Activated CD4-positive, alpha-beta T cell treated with anti-CD3 and anti-CD28 coated beads for 1 hour (primary cell): ENCODE data around the gene PRORP.
"Not testable (repeated sequence)": the region's sequence is repeated elsewhere in the genome, so short reads cannot be mapped to it uniquely, and the experiment has no call there.

Source experiments
- DNase-seq: peaks from one replicate; pipeline ENCODE4 v3.0.0-alpha.2; 2020

Gene PRORP

GRCh38 chr14:35121887-35122695 lies at the start of gene PRORP, which contains the start of gene PPP2R3C:
Gene PRORP (plus strand): TSS chr14:35122552. CDS start chr14:35123246, 694 bp downstream.
Gene PPP2R3C (minus strand): TSS chr14:35121990. CDS start chr14:35121959, 31 bp downstream.
- peak; percentile 83 for DNase-seq

DNA sequence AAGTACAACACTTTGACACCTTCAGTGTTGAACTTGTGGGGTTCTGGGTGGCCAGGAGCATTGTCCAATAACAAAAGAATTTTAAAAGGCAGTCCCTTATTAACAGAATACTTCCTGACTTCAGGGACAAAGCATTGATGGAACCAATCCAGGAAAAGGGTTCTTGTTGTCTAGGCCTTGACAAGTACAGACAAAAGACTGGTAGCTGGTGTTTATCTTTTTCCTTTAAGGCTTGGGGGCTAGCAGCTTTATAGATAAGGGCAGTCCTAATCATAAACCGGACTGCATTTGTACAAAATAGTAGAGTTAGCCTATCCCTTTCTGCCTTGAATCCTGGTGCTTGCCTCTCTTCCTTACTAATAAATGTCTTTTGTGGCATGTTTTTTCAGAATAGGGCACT lies 48.9 kb upstream of the PRORP start:
- DNase-seq: no peak

DNA sequence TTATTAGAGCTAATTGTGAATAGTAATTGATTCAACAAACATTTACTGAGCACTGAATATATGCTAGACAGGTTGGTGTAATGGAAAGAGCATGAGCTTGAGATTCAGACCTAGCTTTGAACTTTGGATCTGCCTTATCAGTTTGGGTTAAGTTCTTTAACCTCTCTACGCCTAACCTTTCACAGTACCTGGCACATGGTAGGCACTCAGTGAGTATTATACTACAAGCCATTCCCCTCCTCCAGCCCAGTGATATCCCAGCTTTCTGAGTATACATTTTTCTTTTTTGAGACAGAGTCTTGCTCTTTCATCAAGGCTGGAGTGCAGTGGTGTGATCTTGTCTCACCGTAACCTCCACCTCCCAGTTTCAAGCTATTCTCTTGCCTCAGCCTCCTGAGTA lies 44.3 kb upstream of the PRORP start:
- no peak for DNase-seq

- no peak for DNase-seq
These were observed 42.6 kb upstream of the PRORP start for GRCh38 chr14:35079742-35080141.

- no peak for DNase-seq
These were observed 38.7 kb upstream of the PRORP start for GRCh38 chr14:35083530-35084150.

DNA sequence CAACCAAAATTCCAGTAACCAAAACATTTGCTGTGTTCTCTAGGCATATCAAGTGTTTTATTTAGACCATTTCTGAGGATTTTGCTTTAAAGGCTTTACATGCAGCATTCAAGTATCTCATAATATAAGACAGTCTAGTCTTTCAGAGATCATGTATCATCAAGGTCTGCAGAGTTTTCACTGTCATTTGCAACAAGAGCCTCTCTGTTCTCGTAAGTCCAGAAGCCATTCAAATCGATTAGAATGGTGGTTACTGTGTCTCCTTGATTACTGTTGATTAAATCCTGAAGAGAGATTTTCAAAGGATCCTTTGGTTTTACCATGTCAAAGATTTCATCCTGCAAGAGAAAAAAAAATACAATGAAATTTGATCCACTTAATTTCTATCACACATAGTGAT lies 36.9 kb upstream of the PRORP start:
- DNase-seq: no peak

DNA sequence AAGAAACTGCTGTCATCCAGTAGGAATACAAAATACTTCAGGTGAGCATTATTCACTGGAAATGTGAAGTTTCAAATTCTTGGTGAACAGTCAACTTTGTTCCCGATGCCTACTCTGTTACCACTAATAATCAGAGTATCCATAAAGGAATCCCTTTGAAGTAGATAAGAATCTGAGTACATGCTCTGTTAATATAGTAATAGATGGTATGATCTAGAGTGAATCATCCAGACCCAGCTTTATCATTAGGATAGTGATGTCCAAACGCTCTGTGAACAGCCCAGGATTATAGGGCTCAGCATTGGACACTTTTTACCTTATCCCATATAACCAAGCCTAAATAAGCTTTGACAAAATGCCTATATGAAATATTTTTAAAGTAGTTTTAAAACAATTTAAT lies 33.8 kb upstream of the PRORP start:
- DNase-seq: no peak

- DNase-seq: not testable (repeated sequence)
These were observed 27.7 kb upstream of the PRORP start for GRCh38 chr14:35094645-35095044.

GRCh38 chr14:35107866-35108265 lies 14.5 kb upstream of the PRORP start:
- DNase-seq: no peak

DNA sequence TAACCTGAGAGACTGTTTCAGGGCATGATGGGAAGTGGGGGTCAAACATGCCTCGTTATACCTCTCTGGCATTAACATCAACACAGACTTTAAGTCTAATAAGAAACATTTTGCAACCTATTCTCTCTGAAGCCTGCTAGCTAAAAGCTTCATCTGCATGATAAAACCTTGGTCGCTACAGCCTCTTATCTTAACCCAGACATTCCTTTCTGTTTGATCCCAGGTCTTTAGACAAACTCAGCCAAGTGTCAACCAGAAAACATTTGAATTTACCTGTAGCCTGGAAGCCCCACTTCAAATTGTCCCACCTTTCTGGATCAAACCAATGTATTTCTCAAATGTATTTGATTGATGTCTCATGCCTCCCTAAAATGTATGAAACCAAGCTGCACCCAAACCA lies 9.7 kb upstream of the PRORP start:
- no peak for DNase-seq

GRCh38 chr14:35113308-35113950 lies 8.9 kb upstream of the PRORP start:
- no peak for DNase-seq

DNA sequence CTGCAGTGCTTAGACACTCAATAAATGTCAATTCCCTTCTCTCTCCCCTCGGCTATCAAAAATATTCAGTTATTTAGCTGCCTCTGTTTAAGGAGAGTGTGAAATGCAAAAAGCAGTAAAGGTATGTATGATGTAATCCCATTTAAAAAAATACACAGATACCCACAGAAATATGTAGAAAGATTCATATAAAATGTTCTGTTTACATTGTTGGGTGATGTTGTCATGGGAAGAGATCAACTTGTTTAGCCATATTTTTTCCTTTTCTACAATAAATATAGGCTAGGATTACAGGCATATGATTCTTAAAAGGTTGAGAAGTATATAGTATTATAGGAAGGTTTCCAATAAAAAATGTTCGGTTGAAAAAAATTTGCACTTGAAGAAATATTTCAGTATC lies 8.3 kb upstream of the PRORP start:
- DNase-seq: no peak

GRCh38 chr14:35116242-35116641 lies 6.1 kb upstream of the PRORP start:
- DNase-seq: no peak

GRCh38 chr14:35117112-35117511 lies 5.2 kb upstream of the PRORP start:
- DNase-seq: no peak

DNA sequence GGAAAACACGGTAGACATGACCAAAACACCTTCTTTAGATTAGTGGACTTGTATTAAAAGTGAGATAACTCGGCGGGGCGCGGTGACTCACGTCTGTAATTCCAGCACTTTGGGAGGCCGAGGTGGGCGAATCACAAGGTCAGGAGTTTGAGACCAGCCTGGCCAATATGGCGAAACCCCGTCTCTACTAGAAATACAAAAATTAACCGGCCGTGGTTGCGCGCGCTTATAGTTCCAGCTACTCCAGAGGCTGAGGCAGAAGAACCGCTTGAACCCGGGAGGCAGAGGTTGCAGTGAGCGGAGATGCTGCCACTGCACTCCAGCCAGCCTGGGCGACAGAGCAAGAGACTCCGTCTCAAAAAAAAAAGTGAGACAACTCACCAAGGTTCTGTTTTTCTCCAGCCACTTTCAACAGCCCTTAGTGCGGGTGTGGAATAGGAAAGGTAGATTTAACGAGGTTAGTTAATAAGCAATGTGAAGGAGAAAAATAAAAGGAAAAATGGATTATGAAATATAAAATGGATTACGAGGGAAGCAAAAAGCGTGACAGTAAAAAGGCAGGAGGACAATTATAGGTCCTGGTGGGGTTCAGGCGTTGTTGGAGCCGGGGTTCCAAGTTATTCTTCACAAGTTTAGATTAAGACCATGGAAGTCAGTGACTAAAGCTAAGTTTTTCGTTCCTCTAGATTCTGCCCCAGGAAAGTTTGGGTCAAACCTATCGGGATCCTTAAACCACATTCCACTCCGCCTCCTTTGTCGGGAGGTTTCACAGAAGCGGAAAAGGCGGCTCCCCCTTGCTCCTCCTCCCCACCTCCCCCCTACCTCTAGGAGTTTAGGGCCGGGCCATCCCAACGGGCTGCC lies 1.1 kb upstream of the PRORP start:
- no peak for DNase-seq

DNA sequence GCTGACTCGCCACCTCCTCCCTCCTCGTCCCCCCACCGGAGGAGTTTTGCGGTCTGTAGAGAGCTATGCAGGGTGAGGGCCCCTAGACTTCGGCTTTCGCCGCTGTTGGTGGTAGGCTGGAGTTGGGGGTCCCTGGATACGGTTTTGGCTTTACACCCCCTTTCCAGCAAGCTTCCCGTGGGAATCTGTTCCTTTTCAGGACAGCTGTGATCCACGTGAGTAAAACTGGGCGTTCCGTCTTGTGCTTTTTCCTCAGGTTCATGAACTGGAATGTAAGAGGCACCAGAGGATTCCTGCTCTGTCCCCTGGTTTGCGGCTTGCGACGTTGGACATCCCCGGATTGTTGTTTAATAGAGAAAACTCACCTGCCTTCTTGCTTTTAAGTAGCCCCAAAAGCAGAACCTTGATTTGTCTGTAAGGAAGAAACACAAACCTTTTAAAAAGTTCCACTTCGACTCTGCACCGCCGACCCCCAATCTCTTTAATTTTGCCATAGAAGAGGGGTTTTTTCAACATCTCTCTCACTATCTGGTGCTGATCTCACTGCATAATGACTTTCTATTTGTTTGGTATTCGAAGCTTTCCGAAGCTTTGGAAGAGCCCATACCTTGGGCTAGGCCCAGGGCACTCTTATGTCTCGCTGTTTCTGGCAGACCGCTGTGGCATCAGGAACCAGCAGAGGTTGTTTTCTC lies 490 bp downstream of the PRORP start:
- DNase-seq: no peak

- DNase-seq: no peak
These were observed 994 bp downstream of the PRORP start for GRCh38 chr14:35123388-35123703.

DNA sequence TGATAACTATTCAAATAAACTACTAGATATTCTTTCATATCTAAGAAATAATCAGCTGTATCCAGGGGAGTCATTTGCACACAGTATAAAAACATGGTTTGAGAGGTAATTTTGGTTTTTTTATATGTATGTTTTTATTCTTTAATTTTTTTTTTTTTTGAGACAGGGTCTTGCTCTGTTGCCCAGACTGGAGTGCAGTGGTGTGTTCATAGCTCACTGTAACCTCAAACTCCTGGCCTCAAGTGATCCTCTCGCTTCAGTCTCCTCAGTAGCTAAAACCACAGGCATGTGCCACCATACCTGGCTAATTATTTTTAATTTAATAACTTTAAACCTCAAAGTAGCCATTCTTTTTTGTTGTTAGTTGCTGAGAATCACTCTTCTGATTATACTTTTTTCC lies 1.8 kb downstream of the PRORP start:
- no peak for DNase-seq

- no peak for DNase-seq
These were observed 11.4 kb downstream of the PRORP start for GRCh38 chr14:35133542-35134328.

- DNase-seq: no peak
These were observed 12.2 kb downstream of the PRORP start for GRCh38 chr14:35134329-35135123.

DNA sequence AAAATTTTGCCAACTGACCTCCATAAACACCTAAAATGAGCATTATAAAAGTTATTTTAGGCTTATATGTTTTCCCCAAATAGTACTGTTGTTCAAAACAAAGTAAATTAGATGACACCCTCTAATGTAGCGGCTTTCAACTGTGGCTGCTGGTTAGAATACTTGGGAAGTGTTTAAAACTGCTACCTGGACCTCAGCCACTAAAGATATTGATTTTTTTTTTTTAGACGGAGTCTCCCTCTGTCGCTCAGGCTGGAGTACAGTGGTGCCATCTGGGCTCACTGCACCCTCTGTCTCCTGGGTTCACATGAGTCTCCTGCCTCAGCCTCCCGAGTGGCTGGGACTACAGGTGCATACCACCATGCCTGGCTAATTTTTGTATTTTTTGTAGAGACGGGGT lies 16.2 kb downstream of the PRORP start:
- DNase-seq: no peak
